Activated CD4-positive, alpha-beta memory T cell treated with anti-CD3 and anti-CD28 coated beads, Interleukin-2, amount 10 ng/mL, durations not matched to agents 7 days and 5 days (primary cell): ENCODE results near the gene ANKRD40CL. TPM values are rescaled to one million over a fixed set of nuclear protein-coding genes. Genes with fewer than 3 reads are reported as not detected.

Experiments
- CTCF ChIA-PET: fragments of 350-600 bp; sonication (Branson Sonifier 250); formaldehyde crosslinking; loops from one replicate; lab custom pipeline; 2021; ENCODE audit warnings: antibody characterized with exemption, inconsistent platforms; lab: Charles Lee
- POLR2A ChIA-PET: fragments of 350-600 bp; sonication (Branson Sonifier 250); formaldehyde crosslinking; loops from one replicate; lab custom pipeline; 2021; ENCODE audit warnings: antibody characterized with exemption; lab: Charles Lee
- DNase-seq: peaks from one replicate; pipeline ENCODE4 v3.0.0-alpha.2; 2020
- H3K27ac Mint-ChIP-seq: one replicate; pipeline ENCODE4 v1.8.0; 2021; ENCODE audit warnings: mild to moderate bottlenecking, mixed read lengths
- H3K27me3 Mint-ChIP-seq: one replicate; pipeline ENCODE4 v1.8.0; 2021; ENCODE audit warnings: mixed read lengths
- H3K36me3 Mint-ChIP-seq: one replicate; pipeline ENCODE4 v1.8.0; 2021; ENCODE audit warnings: low read depth, mixed read lengths
- H3K4me1 Mint-ChIP-seq: one replicate; pipeline ENCODE4 v1.8.0; 2021; ENCODE audit warnings: mixed read lengths
- H3K4me3 Mint-ChIP-seq: one replicate; pipeline ENCODE4 v1.8.0; 2021; ENCODE audit warnings: mild to moderate bottlenecking, mixed read lengths
- H3K9me3 Mint-ChIP-seq: one replicate; pipeline ENCODE4 v1.8.0; 2021; ENCODE audit warnings: mixed read lengths
- total RNA-seq, 2 experiments: library from RNA; stranded (reverse); gene quantifications; one replicate each; pipeline ENCODE4 v1.2.3, GENCODE V29; 2021

ANKRD40CL gene
- total RNA-seq, 2 experiments from 2014 or later = not detected

DNA sequence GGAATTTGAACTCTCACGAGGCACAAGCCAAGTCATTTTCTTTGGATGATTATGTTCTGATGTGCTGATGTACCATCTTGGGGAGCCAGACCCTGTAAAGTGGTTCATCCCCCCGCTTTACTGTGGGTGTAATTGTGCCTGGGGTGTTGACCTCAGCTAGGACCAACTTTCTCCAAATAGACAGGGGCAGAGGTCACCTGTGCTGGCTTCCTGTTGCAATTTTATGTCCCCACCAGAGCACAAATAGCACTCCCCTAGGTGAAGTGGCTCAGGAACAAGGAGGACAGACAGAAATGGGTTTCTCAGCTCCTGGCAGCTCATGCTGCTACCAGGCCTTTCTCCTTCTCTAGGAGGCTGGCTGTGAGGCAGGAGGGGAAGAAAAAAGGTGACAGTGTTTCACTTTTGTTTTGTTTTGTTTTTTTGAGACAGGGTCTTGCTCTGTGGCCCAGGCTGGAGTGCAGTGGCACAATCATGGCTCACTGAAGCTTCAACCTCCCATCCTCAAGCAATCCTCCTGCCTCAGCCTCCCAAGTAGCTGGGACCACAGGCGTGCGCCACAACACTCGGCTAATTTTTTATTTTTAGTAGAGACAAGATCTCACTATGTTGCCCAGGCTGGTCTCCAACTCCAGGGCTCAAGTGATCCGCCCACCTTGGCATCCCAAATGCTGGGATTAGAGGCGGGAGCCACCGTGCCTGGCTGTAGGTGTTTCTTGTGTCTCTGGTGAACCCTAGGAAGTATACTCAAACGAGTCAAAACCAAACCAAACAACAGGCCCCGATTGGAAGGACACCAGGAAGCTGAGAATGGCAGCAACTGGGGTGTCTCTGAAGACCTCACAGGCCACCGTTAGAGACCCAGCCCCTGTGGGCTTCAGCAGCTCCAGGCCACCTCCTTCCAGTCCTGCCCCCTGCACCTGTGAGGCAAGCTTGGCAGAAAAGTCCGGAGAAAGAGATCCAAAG is 35.6 kb upstream of the ANKRD40CL start:
- H3K36me3 Mint-ChIP-seq = no peaks in the 10 kb centered on the region
- no peaks in the 10 kb centered on the region for H3K9me3 Mint-ChIP-seq
- H3K27me3 Mint-ChIP-seq = peaks cover 5% of the 10 kb centered on the region
- POLR2A ChIA-PET = no interaction called here
- H3K4me1 Mint-ChIP-seq = no peaks in the 10 kb centered on the region
- CTCF ChIA-PET = interaction anchor here (1.2 to 1.4 kb wide), 2 partner anchors 19 to 20 kb away, joined by 4 read pairs; no protein-coding TSS in a partner anchor
- H3K4me3 Mint-ChIP-seq = no peak overlapping the region
- H3K27ac Mint-ChIP-seq = no peak overlapping the region
- DNase-seq = no peak

DNA sequence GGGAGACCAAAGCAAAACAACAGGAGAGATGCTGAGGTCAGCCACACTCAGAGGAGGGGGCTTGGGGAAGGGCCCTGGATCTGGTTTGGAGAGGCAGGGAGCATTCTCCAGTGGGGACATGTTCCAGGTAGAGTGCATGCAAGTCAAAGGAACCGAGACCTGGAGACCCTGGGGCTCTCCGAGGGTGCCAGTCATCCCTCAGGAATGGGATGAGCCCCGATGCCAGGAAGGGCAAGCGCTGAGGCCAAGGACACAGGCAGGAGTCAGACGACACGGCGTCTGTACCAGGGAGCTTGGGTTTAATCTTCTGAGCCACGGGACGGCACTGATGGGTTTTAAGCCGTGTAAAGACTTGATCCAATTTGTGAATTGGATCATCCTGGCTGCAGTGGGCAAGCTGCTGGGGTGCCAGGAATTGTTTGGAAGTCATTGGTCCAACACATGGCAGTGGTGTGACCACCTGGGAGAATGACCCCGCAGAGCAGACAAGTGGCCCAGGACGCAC is 32.9 kb upstream of the ANKRD40CL start:
- ChIA-PET CTCF (interaction anchor here (1.2 kb wide), 1 partner anchor 17 kb away, joined by 3 read pairs; no protein-coding TSS in a partner anchor), POLR2A (no interaction called here)
- no peak overlapping the region for H3K4me3 Mint-ChIP-seq
- H3K27me3 Mint-ChIP-seq = peaks cover 5% of the 10 kb centered on the region
- no peak overlapping the region for H3K27ac Mint-ChIP-seq
- DNase-seq = no peak
- no peaks in the 10 kb centered on the region for H3K9me3 Mint-ChIP-seq
- H3K4me1 Mint-ChIP-seq = no peaks in the 10 kb centered on the region
- H3K36me3 Mint-ChIP-seq = no peaks in the 10 kb centered on the region

DNA sequence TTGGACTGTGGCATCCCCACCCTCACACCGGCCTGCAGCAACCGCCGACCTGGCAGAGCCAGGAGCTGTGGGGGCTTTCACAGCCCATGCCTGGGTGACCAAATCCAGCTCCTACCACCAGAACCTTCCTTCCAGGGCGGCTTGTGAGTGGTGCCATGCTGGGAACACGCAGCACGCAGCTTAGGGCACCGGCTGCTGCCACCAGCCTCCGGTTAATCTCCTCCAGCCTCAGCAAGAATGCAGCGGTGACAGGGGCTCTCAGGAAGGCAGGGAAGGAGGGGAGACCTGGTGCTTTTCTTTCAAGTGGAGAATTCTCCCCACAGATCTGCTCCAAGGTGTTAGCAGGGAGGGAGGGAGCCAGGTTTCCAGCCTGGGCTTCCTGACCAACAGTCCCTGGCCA is 32.3 kb upstream of the ANKRD40CL start:
- H3K27me3 Mint-ChIP-seq = peaks cover 5% of the 10 kb centered on the region
- no peaks in the 10 kb centered on the region for H3K9me3 Mint-ChIP-seq
- no peak for DNase-seq
- no peaks in the 10 kb centered on the region for H3K4me1 Mint-ChIP-seq
- no peak overlapping the region for H3K27ac Mint-ChIP-seq
- CTCF ChIA-PET = no interaction called here
- H3K36me3 Mint-ChIP-seq = no peaks in the 10 kb centered on the region
- POLR2A ChIA-PET = no interaction called here
- no peak overlapping the region for H3K4me3 Mint-ChIP-seq

DNA sequence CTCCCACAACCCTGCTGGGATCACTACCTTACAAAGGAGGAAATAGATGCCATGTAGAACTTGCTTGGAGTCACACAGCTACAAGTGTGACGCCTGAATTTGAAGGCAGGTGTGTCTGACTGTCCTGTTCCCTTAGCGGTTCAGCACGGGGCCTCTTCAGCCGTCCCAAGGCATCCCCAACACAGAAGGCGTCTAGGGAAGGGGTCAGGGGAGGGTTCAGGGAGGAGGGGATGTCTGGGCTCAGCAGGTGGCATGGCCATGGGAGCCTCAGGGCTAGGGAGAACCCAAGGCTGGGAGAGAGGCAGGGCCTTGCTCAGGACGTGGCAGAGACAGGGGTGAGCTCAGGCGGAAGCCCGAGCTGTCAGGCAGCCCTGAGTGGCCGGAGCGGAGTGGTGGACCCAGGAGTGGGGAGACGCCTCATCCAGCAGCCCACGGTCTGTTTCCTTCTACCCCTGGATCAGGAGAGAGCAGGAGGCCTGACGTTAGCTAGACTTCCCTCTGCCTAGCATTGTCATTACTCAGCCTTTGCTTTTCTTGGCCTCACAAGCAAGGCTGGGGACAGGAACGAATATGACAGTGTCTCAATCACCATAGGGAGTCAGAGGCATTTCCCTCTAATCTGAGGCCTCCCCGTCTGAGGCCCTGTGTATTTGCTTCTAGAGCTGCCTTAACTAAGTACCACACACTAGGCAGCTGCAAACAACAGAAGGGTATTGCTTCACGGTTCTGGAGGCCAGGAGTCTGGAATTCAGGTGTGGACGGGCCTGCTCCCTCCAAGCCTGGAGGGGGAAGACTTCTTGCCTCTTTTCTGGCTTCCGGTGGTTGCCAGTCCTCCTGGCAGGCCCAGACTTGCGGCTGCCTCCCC is 31.3 kb upstream of the ANKRD40CL start:
- ChIA-PET POLR2A (no interaction called here), CTCF (interaction anchor here (0.5 kb wide), 1 partner anchor 8 kb away, joined by 3 read pairs; no protein-coding TSS in a partner anchor)
- Mint-ChIP-seq H3K4me1 (no peaks in the 10 kb centered on the region), H3K4me3 (no peak overlapping the region), H3K9me3 (no peaks in the 10 kb centered on the region), H3K27ac (no peak overlapping the region), H3K36me3 (no peaks in the 10 kb centered on the region), H3K27me3 (peaks cover 5% of the 10 kb centered on the region)
- DNase-seq = no peak

DNA sequence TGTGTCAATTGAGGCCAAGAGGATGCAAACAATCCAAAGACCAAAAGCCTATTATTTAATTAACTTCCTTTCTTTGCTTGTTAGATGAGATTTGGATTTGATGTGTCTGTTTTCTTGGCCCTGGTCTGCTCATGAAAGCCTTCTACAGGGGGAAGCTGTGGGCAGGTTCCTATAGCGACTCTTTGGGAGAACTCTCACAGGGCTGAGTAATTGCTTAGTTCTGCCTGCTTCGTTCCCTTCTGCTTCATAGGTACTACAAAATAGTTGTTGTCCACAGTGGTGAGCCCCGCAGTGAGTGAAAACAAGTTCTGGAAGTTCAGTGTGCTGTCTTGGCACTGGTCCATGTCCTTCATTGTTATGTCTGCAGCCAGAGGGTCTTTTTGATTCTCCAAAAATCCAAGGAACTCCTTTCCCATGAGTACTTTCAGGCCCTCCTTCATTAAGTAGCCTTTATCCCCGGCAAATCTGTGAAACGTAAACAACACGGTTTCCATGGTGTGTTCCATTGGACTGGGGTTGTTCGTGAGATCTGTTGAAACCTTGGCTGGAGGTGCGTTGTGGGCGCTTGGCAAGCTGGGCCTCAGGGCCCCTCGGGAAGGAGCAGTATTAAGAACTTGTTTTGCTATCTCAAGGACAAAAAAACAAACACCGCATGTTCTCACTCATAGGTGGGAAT is 30.0 kb upstream of the ANKRD40CL start:
- peaks cover 5% of the 10 kb centered on the region for H3K27me3 Mint-ChIP-seq
- H3K9me3 Mint-ChIP-seq = no peaks in the 10 kb centered on the region
- H3K27ac Mint-ChIP-seq = no peak overlapping the region
- H3K4me3 Mint-ChIP-seq = no peak overlapping the region
- DNase-seq = no peak
- no peaks in the 10 kb centered on the region for H3K36me3 Mint-ChIP-seq
- ChIA-PET POLR2A (no interaction called here), CTCF (no interaction called here)
- no peaks in the 10 kb centered on the region for H3K4me1 Mint-ChIP-seq

DNA sequence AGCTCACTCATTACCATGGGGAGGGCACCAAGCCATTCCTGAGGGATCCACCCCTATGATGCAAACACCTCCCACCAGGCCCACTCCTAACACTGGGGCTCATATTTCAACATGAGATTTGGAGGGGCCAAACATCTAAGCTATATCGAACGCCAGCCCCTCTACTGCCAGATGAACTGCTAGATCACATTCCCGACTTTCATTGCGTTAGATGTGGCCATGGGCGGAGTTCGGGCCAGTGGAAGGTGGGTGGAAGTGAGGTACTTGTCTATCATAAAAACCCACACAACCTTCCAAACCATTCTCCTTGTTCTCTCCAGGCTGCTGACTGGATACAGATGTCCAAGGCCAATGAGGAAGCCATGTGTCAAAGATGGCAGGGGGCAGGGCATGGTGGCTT is 27.0 kb upstream of the ANKRD40CL start:
- H3K27me3 Mint-ChIP-seq = peaks cover 12% of the 10 kb centered on the region
- no peaks in the 10 kb centered on the region for H3K9me3 Mint-ChIP-seq
- ChIA-PET POLR2A (no interaction called here), CTCF (interaction anchor here (2.5 kb wide), 1 partner anchor 10 kb away, joined by 10 read pairs; no protein-coding TSS in a partner anchor)
- no peaks in the 10 kb centered on the region for H3K4me1 Mint-ChIP-seq
- H3K4me3 Mint-ChIP-seq = no peak overlapping the region
- no peaks in the 10 kb centered on the region for H3K36me3 Mint-ChIP-seq
- no peak for DNase-seq
- H3K27ac Mint-ChIP-seq = no peak overlapping the region

DNA sequence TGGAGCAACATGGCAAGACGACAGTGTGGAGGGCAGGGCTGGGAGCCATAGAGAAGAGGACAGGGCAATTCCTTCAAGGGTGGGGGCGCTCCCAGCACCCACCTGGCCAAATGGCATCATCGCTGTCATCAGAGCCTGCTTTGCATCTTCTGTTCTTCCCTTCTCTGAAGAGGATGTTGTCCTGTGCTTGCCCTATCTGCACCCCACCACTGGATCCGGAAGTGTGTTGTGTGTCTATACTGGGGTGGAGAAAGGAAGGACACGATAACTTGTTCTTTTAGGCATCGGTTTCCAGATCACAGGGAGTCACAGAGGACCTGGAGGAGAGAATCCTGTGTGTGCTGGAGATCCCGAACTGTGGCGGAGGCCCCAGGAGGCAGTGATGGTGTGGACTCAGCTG is 25.7 kb upstream of the ANKRD40CL start:
- POLR2A ChIA-PET = no interaction called here
- no peak for DNase-seq
- H3K4me3 Mint-ChIP-seq = no peak overlapping the region
- peaks cover 2% of the 10 kb centered on the region for H3K4me1 Mint-ChIP-seq
- H3K9me3 Mint-ChIP-seq = no peaks in the 10 kb centered on the region
- peaks cover 12% of the 10 kb centered on the region for H3K27me3 Mint-ChIP-seq
- H3K27ac Mint-ChIP-seq = no peak overlapping the region
- CTCF ChIA-PET = interaction anchor here (0.6 to 2.5 kb wide), 2 partner anchors 10 to 63 kb away, joined by 4 to 7 read pairs; no protein-coding TSS in a partner anchor
- no peaks in the 10 kb centered on the region for H3K36me3 Mint-ChIP-seq

DNA sequence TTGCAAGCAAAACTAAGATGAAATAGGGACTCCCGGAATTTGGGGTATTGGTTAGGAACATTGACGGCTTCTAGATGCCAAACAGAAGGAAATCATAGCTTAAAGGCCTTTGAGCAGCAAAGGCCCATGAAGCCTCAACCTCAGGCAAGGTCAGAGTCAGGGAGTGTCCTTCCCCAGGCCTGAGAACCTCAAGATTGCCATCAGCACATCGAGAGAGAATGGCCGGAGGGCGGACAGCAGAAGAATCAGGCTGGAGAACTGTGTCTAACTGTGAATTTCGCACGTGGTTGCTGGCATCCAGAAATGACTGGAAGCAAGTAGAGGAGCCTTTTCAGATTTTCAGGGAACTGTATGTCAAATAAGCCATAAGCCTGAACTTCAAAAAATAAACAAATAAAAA is 24.8 kb upstream of the ANKRD40CL start:
- Mint-ChIP-seq H3K27ac (no peak overlapping the region), H3K9me3 (no peaks in the 10 kb centered on the region), H3K4me3 (no peak overlapping the region), H3K36me3 (no peaks in the 10 kb centered on the region), H3K27me3 (peaks cover 14% of the 10 kb centered on the region), H3K4me1 (peaks cover 5% of the 10 kb centered on the region)
- CTCF ChIA-PET = interaction anchor here (2.5 kb wide), 1 partner anchor 9 kb away, joined by 7 read pairs; no protein-coding TSS in a partner anchor
- DNase-seq = no peak
- POLR2A ChIA-PET = no interaction called here

DNA sequence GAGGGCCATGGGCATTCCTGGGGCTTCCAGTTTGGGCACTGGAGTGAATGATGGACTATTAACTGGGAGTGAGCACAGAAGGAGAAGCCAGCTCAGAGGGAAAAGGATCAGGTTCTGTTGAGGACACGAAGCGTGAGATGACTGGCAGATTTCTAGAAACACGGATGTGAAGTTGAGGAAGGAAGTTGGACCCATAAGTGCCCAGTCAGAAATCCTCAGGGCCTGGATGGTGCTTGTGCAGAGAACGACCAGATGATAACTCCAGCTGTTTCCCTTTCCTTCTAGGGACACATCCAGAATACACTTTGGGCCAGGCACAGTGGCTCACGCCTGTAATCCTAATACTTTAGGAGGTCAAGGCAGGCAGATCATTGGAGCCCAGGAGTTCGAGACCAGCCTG is 23.3 kb upstream of the ANKRD40CL start:
- H3K27me3 Mint-ChIP-seq = peaks cover 14% of the 10 kb centered on the region
- H3K4me1 Mint-ChIP-seq = peaks cover 6% of the 10 kb centered on the region
- ChIA-PET POLR2A (no interaction called here), CTCF (interaction anchor here (0.9 to 2.5 kb wide), 3 partner anchors 8 to 161 kb away, joined by 3 to 7 read pairs (median 4); no protein-coding TSS in a partner anchor)
- H3K36me3 Mint-ChIP-seq = no peaks in the 10 kb centered on the region
- no peak overlapping the region for H3K4me3 Mint-ChIP-seq
- DNase-seq = no peak
- no peaks in the 10 kb centered on the region for H3K9me3 Mint-ChIP-seq
- H3K27ac Mint-ChIP-seq = no peak overlapping the region

DNA sequence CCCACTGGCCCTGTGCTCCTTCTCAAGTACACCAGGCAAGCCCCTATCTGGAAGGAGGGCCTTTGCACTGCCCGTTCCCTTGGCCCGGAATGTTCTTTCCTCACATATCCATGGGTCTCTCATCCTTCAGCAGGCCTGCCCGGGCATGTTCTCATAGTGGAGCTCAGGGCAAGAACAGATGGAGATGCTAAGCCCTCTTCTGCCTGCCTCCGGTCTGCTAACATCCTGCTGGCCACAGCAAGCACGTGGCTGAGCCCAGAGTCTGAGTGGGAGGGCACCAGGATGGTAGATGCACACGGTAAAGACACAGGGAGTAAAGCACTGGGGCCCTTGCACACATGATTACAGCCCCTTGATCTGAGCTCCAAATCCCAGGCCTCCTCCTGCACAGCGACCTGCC is 19.8 kb upstream of the ANKRD40CL start:
- POLR2A ChIA-PET = no interaction called here
- no peak for DNase-seq
- peaks cover 27% of the 10 kb centered on the region for H3K27me3 Mint-ChIP-seq
- H3K36me3 Mint-ChIP-seq = no peaks in the 10 kb centered on the region
- H3K27ac Mint-ChIP-seq = no peak overlapping the region
- no peak overlapping the region for H3K4me3 Mint-ChIP-seq
- CTCF ChIA-PET = no interaction called here
- H3K4me1 Mint-ChIP-seq = peaks cover 10% of the 10 kb centered on the region
- no peaks in the 10 kb centered on the region for H3K9me3 Mint-ChIP-seq

DNA sequence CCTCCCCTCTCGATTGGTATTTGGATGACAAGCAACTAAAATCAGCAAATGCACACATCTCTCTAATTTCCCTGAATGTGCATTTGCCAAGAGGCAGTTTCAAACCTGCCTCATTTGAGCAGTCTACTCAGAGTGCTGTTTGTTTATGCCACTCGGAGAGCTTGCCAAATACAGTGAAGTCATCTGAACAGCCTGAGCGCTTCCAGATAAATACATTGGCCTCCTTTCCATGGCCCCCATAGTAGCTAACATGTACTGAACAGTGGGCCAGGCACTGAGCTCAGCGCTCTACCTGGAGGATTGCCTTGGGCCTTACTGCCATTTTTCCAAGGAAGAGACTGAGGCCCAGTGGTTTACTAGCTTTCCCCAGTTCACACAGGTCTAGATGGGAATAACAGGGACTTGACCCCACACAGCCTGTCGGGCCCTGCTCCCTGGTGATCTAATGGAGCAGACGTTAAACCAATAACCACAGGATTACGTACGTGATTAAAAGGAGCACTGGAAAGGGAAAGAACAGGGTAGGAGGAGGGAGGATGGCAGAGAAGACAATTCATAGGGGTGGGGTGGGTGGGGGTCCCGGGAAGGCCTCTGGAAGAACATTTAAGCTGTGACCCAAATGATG is 18.7 kb upstream of the ANKRD40CL start:
- H3K27ac Mint-ChIP-seq = no peak overlapping the region
- H3K9me3 Mint-ChIP-seq = no peaks in the 10 kb centered on the region
- H3K27me3 Mint-ChIP-seq = peaks cover 28% of the 10 kb centered on the region
- ChIA-PET CTCF (interaction anchor here (1.1 to 1.9 kb wide), 4 partner anchors 31 to 367 kb away, joined by 3 to 4 read pairs (median 4); partner anchors contain the start of gene NME1), POLR2A (interaction anchor here (1.1 kb wide), 1 partner anchor 80 kb away, joined by 3 read pairs; the partner anchor contains the start of gene TOB1)
- H3K4me1 Mint-ChIP-seq = peaks cover 15% of the 10 kb centered on the region
- H3K4me3 Mint-ChIP-seq = no peak overlapping the region
- H3K36me3 Mint-ChIP-seq = no peaks in the 10 kb centered on the region
- DNase-seq = no peak

DNA sequence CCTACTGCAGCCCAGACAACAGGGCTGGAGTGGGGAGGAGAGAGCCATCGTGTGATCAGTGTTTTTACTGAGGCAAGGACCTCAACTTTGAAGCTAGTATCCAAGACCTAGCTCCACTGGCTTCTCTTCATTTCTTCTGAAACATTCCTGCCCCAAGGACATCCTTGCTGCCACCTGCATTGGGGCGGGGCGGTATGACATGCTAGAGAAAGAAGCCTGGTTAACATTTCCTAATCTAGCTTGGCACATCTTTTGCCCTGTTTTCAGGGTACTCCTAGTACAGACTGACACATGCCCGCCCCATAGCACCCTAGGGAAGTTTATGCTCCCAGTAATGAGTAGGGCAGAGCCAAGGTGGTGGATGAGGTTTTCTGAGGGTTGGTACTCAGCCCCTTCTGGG is 17.8 kb upstream of the ANKRD40CL start:
- no peak for DNase-seq
- ChIA-PET POLR2A (no interaction called here), CTCF (interaction anchor here (1.2 to 3.0 kb wide), 4 partner anchors 9 to 368 kb away, joined by 3 to 10 read pairs (median 4); partner anchors contain the start of gene NME1)
- Mint-ChIP-seq H3K4me1 (peaks cover 20% of the 10 kb centered on the region), H3K36me3 (no peaks in the 10 kb centered on the region), H3K27me3 (peaks cover 25% of the 10 kb centered on the region), H3K4me3 (no peak overlapping the region), H3K9me3 (no peaks in the 10 kb centered on the region), H3K27ac (no peak overlapping the region)
